Spleen (tissue), 11 donors: Measurements from ENCODE around the gene NEK1. TPM values are rescaled to one million over a fixed set of nuclear protein-coding genes. Genes with fewer than 3 reads are reported as not detected.

ENCODE experiments used
- DNase-seq: peaks from one replicate; pipeline ENCODE4 v3.0.0-alpha.2; 2020
- H3K27ac ChIP-seq, 8 donors: fragments of 200-600 bp; sonication (generic) in 7 of 8; 1 replicate in 4 of 8; 2 replicates in 4 of 8; pipeline versions ENCODE4 v1.5.0 to v1.8.0; 2016 to 2021; ENCODE audit warnings: inconsistent platforms in 4 of 8, mild to moderate bottlenecking in 4 of 8, moderate library complexity in 1 of 8
- H3K27me3 ChIP-seq, 7 donors: fragments of 200-600 bp; sonication (generic) in 6 of 7; replicated peaks in 1 of 7; 1 replicate in 4 of 7; 2 replicates in 3 of 7; pipeline versions ENCODE4 v1.5.0 to v1.8.0; 2016 to 2021; ENCODE audit warnings: inconsistent platforms in 3 of 7, mild to moderate bottlenecking in 1 of 7
- H3K36me3 ChIP-seq, 6 donors: fragments of 200-600 bp; sonication (generic) in 5 of 6; 1 replicate in 4 of 6; 2 replicates in 2 of 6; pipeline versions ENCODE4 v1.5.0 to v1.8.0; 2016 to 2021; ENCODE audit warnings: inconsistent platforms in 2 of 6
- H3K4me1 ChIP-seq, 6 donors: fragments of 200-600 bp; sonication (generic) in 5 of 6; 1 replicate in 3 of 6; 2 replicates in 3 of 6; pipeline versions ENCODE4 v1.5.0 to v1.8.0; 2016 to 2021; ENCODE audit warnings: inconsistent platforms in 3 of 6
- H3K4me3 ChIP-seq, 8 donors: fragments of 200-600 bp; sonication (generic) in 7 of 8; 1 replicate in 4 of 8; 2 replicates in 4 of 8; pipeline versions ENCODE4 v1.5.0 to v1.8.0; 2016 to 2021; ENCODE audit warnings: inconsistent platforms in 4 of 8, mild to moderate bottlenecking in 4 of 8, moderate library complexity in 2 of 8
- H3K9me3 ChIP-seq, 8 donors: fragments of 200-600 bp; sonication (generic) in 7 of 8; 1 replicate in 4 of 8; 2 replicates in 4 of 8; pipeline versions ENCODE4 v1.5.0 to v1.8.0; 2016 to 2021; ENCODE audit warnings: inconsistent platforms in 4 of 8
- POLR2A ChIP-seq, 3 donors: fragments of 450-650 bp; IDR thresholded peaks; one replicate each; pipeline ENCODE4 v1.5.1; 2017; ENCODE audit warnings: antibody characterized with exemption in 3 of 3, mild to moderate bottlenecking in 1 of 3
- POLR2AphosphoS5 ChIP-seq, 3 donors: sonication (generic); formaldehyde crosslinking; IDR thresholded peaks; one replicate each; pipeline ENCODE4 v1.5.1; 2017; ENCODE audit warnings: antibody characterized with exemption in 3 of 3
- WGBS, 5 donors: extraction: QIAGEN DNeasy Blood & Tissue Kit in 3 of 5; methylation state at CpG; one replicate each; pipeline versions ENCODE4 v1.1.5 to v1.1.7; 2013 to 2018; 5-methylcytosine and 5-hydroxymethylcytosine counted together
- intact Hi-C: fragments of 100-400 bp; cut with DNase I; formaldehyde crosslinking; loops from one replicate; pipeline ENCODE4 v1.15.0; 2023; ENCODE audit warnings: low total_unique reads
- polyA plus RNA-seq, 3 donors: library from polyadenylated mRNA; stranded (reverse); fragments of 200-250 nt; gene quantifications; one replicate each; pipeline ENCODE4 v1.2.1, GENCODE V29; 2013
- total RNA-seq, 7 donors: library from RNA; depleted of rRNA in 3 of 7; stranded (reverse); fragments of >200 nt in 3 of 7; fragmentation: NEBNext Ultra II Directional in 4 of 7; extraction: Animal tissue kit (Norgen Biotek cat#: 25700) in 4 of 7; gene quantifications; one replicate each; pipeline versions ENCODE4 v1.1.0 to v1.2.1, GENCODE V29; 2016 to 2021
- TF ChIP-seq, protein P1 (sequence below), 11 experiments: fragments of 200-600 bp in 7 of 11; fragments of 450-650 bp in 4 of 11; sonication (generic) in 4 of 11; IDR thresholded peaks in 8 of 11; conservative IDR thresholded peaks in 3 of 11; 1 replicate in 7 of 11; 2 replicates in 4 of 11; pipeline versions ENCODE4 v1.4.0 to v1.8.0; 2016 to 2021; ENCODE audit warnings: antibody characterized with exemption in 11 of 11, inconsistent platforms in 4 of 11, mild to moderate bottlenecking in 1 of 11
- donor health status: healthy with polysubstance abuse.
- donor health status: DM: no; HTN: no; CAD: no; lungs with moderate emphysema.
- donor health status: DM: no; HTN: no; CAD: no.
- donor health status: Bipolar disorder and iron deficiency.
- donor health status: healthy.
- donor health status: DM: no; HTN: no; CAD: no.
- donor health status: DM: yes; HTN: yes; CAD: no.

Gene NEK1
- total and polyA plus RNA-seq, 10 donors: 3.0 to 20.0 (median 11.1) TPM

DNA sequence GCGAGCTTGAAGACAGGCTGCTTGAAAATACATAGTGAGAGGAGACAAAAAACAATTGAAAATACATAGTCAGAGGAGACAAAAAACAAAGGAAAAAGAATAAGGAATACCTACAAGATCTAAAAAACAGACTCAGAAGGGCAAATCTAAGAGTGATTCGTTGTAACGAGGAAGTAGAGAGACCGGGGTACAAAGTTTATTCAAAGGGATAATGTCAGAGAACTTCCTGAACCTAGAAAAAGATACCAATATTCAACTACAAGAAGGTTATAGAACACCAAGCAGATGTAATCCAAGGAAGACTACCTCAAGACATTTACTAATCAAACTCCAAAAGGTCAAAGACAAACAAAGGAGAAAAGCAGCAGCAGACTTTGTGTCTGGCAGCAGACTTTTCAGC is 165.6 kb downstream of the NEK1 start:
- intact Hi-C loops: no loop called here

DNA sequence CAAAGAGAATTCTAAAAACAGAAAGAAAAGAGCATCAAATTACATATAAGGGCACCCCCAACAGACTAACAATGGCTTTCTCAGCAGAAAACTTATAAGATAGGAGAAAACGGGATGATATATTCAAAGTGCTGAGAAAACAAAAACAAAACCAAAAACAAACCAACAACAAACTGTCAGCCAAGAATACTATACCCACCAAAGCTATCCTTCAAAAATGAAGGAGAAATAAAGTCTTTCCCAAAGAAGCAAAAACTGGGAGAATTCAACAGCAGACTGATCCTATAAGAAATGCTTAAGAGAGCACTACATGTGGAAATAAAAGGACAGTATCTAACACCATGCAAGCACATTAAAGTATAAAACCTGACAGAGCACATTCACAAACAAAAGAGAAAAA is 168.6 kb downstream of the NEK1 start:
- Histone ChIP-seq H3K4me1 (peaks cover 0 to 5% (median 0%) of the 10 kb centered on the region in 6 donors), H3K4me3 (no peak overlapping the region), H3K36me3 (peaks cover 0 to 55% (median 30%) of the 10 kb centered on the region in 6 donors), H3K27ac (no peak overlapping the region), H3K9me3 (peaks cover 3 to 61% (median 59%) of the 10 kb centered on the region in 8 donors), H3K27me3 (no peaks in the 10 kb centered on the region)
- TF ChIP-seq POLR2A (IDR thresholded peaks at IDR 0.05): no peak
- no peak for TF ChIP-seq POLR2AphosphoS5 (IDR thresholded peaks at IDR 0.05)
- DNase-seq: no peak
- WGBS, 5 donors: 87 to 100% (median 94%) methylated on average over 1 of the region's 1 CpG
- intact Hi-C loops: no loop called here

More for the DNA sequence above, 165.6 kb downstream of the NEK1 start:
- Histone ChIP-seq H3K9me3 (peaks cover 3 to 68% (median 59%) of the 10 kb centered on the region in 8 donors), H3K4me3 (no peak overlapping the region), H3K27me3 (no peaks in the 10 kb centered on the region), H3K36me3 (peaks cover 0 to 71% (median 34%) of the 10 kb centered on the region in 6 donors), H3K27ac (no peak overlapping the region), H3K4me1 (no peaks in the 10 kb centered on the region)
- 89 to 95% (median 95%) methylated on average over 4 of the region's 4 CpGs for WGBS, 5 donors
- TF ChIP-seq POLR2AphosphoS5 (IDR thresholded peaks at IDR 0.05) (no peak), POLR2A (IDR thresholded peaks at IDR 0.05) (no peak)
- TF ChIP-seq, protein P1, sequence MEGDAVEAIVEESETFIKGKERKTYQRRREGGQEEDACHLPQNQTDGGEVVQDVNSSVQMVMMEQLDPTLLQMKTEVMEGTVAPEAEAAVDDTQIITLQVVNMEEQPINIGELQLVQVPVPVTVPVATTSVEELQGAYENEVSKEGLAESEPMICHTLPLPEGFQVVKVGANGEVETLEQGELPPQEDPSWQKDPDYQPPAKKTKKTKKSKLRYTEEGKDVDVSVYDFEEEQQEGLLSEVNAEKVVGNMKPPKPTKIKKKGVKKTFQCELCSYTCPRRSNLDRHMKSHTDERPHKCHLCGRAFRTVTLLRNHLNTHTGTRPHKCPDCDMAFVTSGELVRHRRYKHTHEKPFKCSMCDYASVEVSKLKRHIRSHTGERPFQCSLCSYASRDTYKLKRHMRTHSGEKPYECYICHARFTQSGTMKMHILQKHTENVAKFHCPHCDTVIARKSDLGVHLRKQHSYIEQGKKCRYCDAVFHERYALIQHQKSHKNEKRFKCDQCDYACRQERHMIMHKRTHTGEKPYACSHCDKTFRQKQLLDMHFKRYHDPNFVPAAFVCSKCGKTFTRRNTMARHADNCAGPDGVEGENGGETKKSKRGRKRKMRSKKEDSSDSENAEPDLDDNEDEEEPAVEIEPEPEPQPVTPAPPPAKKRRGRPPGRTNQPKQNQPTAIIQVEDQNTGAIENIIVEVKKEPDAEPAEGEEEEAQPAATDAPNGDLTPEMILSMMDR (IDR thresholded peaks at IDR 0.05 in 8 of 11, conservative IDR thresholded peaks at IDR 0.05 in 3 of 11): no peak
- no peak for DNase-seq

DNA sequence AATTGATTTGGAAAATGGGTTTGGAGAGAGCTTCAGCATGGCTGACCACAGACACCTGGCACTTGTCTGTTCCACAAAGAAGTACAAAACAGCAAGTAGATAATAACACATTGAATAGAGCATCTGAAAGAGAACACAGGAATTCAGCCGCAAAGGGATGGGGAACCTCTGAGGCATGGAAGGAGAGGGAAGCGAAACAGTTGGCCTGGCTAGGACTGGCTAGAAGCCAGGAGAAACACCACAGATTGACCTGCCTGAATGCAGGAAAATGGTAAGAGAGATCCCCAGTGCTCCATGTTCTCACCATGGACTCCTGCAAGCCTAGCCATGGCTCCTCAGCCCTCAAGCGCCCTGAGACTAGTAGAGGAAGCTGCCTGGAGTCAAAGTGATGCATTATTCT is 171.9 kb downstream of the NEK1 start:
- TF ChIP-seq, protein P1 (IDR thresholded peaks at IDR 0.05 in 8 of 11, conservative IDR thresholded peaks at IDR 0.05 in 3 of 11): no peak
- TF ChIP-seq POLR2AphosphoS5 (IDR thresholded peaks at IDR 0.05) (no peak), POLR2A (IDR thresholded peaks at IDR 0.05) (no peak)

DNA sequence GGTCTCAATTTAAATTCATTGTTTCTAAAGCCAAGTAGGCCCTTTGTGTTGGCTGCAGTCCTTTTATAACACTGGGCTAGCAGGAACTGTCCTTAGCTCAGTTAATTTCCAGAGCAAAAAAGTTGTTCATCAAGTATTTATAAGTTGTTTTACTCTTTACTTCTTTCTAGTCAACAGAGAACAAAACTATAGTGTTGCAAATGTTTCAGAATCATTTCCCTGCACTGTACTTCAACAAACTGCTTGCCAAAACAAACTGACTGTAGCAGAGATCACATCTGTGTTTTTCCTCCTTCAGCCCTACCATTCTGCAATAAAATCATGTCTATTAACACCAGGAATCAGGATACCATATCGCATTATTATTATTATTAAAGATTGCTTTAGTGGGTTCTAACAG is 173.1 kb downstream of the NEK1 start:
- no peak overlapping the region for H3K27ac ChIP-seq
- DNase-seq: no peak
- WGBS, 5 donors: 86 to 94% (median 89%) methylated on average over 1 of the region's 1 CpG
- TF ChIP-seq POLR2A (IDR thresholded peaks at IDR 0.05): no peak
- no peak for TF ChIP-seq POLR2AphosphoS5 (IDR thresholded peaks at IDR 0.05)
- TF ChIP-seq, protein P1 (IDR thresholded peaks at IDR 0.05 in 8 of 11, conservative IDR thresholded peaks at IDR 0.05 in 3 of 11): no peak
- H3K36me3 ChIP-seq: peaks cover 0 to 43% (median 1%) of the 10 kb centered on the region in 6 donors
- intact Hi-C loops: no loop called here
- no peaks in the 10 kb centered on the region for H3K27me3 ChIP-seq
- peaks cover 0 to 19% (median 18%) of the 10 kb centered on the region in 8 donors for H3K9me3 ChIP-seq
- peaks cover 0 to 5% (median 0%) of the 10 kb centered on the region in 6 donors for H3K4me1 ChIP-seq
- H3K4me3 ChIP-seq: no peak overlapping the region

More for the DNA sequence above, 171.9 kb downstream of the NEK1 start:
- H3K9me3 ChIP-seq: peaks cover 3 to 31% (median 30%) of the 10 kb centered on the region in 8 donors
- 89 to 97% (median 91%) methylated on average over 3 of the region's 3 CpGs for WGBS, 5 donors
- intact Hi-C loops: no loop called here
- H3K27me3 ChIP-seq: no peaks in the 10 kb centered on the region
- H3K4me1 ChIP-seq: peaks cover 0 to 5% (median 0%) of the 10 kb centered on the region in 6 donors
- H3K4me3 ChIP-seq: no peak overlapping the region
- H3K36me3 ChIP-seq: peaks cover 0 to 51% (median 10%) of the 10 kb centered on the region in 6 donors
- no peak for DNase-seq
- no peak overlapping the region for H3K27ac ChIP-seq
